Hematopoietic multipotent progenitor cell (in vitro differentiated cells): Measurements from ENCODE around the gene PAQR7. TPM values are rescaled to one million over a fixed set of nuclear protein-coding genes. Genes with fewer than 3 reads are reported as not detected.

Experiments used
- DNase-seq, 3 donors: peaks; one replicate each; pipeline ENCODE4 v3.0.0-alpha.2; 2011 to 2015; ENCODE audit warnings: low read depth in 2 of 3, low spot score in 2 of 3
- total RNA-seq: library from RNA; depleted of rRNA; stranded (reverse); fragments of >200 nt; gene quantifications from one replicate; pipeline ENCODE4 v1.2.3, GENCODE V29; 2012

PAQR7 gene, protein sequence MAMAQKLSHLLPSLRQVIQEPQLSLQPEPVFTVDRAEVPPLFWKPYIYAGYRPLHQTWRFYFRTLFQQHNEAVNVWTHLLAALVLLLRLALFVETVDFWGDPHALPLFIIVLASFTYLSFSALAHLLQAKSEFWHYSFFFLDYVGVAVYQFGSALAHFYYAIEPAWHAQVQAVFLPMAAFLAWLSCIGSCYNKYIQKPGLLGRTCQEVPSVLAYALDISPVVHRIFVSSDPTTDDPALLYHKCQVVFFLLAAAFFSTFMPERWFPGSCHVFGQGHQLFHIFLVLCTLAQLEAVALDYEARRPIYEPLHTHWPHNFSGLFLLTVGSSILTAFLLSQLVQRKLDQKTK
- 25.6 TPM for total RNA-seq

DNA sequence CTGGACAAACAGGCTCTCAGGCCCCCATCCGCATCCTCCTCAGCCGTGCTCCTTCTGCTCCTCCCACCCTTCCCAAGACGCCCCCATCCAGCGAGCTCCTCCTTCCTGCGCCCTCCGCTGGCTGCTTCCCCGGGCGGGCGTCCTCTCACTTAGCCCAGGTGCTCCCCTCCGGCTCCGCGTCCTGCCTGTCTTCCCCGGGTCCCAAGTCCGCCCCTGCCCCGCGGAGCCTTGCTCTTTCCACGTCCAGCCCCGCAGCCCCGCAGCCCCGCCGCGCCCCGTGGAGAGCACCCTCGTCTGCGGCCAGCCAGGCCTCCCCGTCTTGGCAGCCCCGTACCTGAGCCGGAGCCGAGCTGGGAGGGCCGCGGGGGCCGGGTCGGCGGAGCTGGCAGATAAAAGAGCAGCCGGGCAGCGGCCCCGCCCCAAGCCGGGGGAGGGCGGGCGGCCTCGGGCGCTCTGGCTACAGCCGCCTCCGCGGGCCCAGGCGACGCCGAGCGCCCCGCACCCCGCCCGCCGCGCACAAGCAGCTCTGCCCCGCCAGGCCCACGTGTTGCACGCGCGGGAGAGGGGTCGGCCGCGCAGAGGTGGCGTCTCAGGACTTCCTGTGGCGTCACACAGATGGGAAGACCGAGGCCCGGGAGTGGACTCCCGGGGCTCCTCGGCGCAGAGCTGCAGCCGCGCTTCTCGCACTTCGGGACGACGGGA is at the start of gene PAQR7:
PAQR7 (minus strand) TSS at position 555 of the 702 bp plus-strand sequence. CDS start 11,869 bp downstream, outside the sequence.
- DNase-seq: peak in 2 of 3 donors; percentile 67

DNA sequence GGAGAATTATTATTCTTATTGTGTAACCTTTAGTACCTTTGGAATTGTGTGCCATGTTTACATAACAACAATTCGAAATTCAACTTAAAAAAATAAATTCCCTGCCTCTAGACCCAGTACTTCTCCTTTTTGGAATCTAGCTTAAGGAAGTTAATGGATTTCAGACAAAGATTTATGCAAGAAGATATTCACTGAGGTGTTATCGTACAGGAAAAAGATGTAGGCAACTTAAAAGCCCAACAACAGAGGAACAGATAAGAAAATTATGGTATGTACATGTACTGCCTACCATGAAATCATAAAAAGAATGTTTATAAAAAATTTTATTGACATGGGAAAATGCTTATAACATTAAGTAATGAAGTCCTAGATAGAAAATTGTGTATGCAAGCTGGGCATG is 48.9 kb upstream of the PAQR7 start:
- peak in 2 of 3 donors; percentile 28 to 50 for DNase-seq

DNA sequence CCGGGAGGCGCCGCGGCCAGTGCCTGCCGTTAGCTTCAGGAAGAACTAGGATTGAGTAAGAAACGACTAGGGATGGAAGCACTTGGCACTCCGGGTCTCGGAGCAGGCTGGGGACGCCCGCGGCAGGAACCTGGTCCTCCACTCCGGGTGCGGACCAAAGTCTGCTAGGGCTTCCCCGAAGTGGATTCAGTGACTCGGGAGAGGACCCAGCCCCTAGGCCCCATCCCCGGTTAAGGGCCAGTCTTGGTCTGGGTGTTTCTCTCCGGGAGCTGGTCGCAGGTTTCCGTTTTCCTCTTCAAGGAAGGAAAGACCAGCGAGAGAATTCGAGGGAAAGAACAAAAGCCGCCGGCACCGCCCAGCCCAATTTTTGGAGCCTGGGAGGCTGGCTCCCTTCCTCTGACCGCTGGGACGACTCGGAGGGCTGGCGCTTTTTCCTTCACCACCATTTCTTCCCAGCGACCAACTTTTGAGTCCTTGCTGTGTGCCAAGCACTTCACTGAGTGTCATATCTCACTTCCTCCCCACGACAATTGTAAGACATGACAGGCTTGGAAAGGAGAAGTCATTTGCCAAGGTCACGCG is 47.6 kb upstream of the PAQR7 start:
- peak in 2 of 3 donors; percentile 27 to 44 for DNase-seq

DNA sequence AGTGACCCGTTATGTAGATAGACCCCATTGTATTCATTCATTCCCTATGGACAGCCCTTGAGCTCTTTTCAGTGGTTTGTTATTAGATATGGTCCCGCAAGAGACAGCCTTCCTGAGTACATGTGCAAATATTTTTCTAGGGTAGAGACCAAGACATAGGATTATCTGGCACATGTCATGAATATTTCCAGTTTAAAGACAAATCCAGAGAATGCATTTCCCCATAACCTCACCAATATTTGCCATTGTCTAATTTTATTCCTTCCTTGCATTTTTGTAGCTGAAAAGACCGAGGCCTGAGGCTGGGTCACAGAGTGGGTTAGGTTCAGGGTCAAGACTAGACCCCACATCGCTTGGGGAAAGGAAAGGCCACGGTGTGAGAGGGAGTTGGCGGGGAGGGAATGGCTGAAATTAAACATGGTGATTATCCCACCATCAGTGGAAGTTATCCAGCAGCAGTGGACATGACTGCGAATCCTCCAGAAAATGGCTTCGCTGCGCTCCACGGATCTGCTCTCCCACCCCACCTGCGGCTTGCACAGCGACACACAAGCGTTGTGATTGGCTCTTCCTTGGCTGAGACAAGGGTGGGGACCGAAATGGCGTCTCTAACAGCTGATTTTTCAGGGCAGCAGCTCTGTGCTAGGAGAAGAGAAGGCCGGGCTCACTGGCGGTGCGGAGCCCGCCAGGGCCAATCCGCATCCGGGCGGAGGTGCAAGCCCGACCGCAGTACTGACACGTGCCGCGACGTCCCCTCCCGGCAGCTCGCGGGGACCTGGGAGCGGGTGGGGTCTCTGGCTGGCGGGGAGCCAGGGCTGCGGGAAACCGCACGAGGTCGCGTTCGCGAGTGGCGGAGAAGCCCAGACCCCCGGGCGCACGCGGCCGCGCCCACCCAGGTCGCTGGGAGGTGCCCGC is 46.8 kb upstream of the PAQR7 start:
- DNase-seq: peak; percentile 33 to 71 (median 56)

DNA sequence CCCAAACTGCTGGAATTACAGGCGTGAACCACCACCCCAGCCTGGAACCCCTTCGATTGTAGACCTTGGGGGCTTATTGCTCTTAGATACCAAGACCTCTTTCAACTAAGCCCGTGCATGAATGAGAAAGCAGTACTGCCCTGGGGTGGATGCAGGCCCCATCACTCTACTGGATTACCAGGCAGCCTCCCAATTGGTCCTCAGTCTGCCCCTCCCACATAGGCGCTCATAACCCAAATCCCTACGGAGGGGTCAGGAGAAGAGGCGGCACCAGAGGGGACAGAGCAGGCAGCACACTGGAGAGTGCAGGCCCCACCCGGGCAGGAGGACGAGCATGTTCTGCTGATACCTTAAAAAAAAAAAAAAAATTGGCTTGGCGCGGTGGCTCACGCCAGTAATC is 43.1 kb upstream of the PAQR7 start:
- DNase-seq: no peak

DNA sequence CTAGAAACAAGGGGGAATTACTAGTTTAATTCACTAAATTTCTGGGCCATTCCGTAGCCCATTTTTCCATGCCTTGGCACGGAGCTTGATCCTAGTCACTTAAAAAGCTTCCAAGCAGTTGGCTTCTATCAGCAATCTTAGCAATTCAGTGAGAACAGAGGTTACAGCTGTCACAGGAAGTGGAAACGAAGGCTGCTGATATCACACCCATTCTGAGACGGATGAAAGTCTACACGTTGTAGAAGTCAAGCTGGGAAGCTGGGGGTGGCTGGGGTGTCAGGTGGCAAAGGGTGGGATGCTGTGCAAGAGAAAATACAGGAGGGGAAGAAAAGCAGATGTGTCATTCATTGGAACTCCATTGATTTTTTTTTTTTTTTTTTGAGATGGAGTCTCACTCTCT is 42.5 kb upstream of the PAQR7 start:
- no peak for DNase-seq

DNA sequence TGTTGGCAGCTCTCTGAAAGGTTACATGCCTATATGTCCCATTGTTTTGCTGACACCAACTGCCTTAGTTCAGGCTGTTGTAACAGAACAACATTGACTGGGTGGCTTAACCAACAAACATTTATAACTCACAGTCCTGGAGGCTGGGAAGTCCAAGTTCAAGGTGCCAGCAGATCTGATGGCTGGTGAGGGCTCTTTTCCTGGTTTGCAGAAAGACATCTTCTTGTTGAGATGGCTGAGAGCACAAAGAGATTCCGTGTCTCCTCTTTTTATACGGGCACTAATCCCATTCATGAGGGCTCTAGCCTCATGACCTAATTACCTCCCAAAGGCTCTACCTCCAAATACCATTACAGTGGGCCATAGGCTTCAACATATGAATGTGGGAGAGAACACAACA is 41.0 kb upstream of the PAQR7 start:
- no peak for DNase-seq

DNA sequence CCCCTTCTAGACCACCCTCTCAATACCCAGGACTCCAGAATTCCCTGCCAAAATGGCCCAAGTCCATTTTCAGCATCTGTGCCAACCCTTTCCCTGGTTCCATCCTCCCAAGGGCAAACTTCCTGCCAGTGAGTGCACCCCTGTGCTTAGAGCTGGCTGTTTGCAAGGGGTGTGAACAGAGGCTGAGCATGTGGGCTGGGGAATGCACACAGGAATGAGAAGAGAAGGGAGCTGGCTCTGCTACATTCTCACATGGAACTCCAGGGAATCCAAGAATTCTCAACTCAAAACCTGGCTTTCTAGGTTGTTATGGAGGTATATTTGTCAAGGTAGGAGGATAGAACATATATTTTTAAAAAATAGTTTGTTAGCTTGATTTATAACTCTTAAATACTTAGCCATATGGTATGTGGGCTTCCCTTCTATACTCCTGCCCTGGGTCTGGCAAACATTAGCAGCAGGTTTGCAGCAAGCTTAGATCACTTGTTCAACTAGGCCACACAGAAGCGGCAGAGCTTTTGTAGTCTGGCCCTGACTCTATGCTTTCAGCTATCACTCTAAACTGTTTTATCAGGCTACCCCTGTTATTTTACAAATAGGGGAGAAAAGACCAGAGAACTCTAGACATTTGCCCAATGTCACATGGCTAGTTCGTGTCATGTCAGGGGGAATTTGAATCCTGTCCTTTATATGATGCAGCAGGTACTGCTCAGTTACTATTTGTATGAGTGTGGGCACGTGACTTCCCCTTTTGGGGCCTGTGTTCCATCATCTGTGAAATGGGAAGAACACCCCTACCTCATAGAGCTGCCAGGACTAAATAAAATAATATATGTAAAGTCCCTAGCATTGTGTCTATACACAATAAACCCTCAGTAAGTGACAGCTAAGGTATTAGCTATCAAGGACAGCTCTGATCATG is 38.8 kb upstream of the PAQR7 start:
- DNase-seq: no peak

DNA sequence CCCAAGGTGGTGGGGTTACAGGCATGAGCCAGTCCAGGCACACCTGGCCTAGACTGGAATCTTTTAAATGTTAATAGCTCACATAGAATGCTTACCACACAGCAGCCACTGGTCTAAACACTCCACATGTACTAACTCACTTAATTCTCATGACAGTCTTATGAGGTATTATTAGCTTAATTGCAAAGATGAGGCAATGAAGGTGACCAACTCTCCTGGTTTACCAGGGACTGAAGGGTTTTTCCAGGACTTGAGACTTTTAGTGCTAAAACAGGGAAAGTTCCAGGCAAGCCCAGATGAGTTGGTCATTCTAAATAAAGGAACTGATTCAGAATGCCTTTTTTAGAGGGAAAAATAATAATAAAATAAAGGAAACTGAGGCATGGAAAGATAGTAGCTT is 37.7 kb upstream of the PAQR7 start:
- no peak for DNase-seq

DNA sequence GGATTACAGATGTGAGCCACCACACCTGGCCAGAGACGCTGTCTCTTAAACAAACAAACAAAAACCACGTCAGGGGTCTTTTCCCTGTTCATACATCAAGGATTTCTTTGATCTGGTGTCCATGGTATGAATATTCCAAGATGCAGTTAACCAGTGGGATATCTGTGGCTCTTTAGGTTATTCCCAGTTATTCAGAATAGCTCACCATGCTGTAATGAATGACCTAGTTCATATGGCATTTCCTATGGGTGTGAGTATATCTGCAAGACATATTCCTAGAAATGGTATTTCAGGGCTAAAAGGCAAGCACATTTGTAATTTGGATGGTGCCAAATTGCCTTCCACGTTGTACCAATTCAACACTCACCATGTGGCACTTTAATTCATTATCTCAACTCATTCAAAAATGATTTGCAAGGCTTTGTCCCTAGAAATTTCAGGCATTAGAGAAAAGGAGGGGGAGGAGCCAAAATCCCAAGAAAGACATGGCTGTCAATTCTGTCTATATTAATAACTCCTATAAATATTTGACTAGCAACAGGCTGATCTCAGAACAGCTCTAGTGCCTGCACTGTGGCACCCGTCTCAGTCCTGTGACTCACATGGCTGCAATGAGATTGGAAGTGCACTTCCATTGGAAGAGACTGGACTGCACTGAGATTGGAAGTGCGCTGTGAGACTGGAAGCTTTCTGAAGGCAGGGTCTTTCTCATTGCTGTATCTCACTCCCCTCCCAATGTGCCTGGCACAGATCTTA is 36.7 kb upstream of the PAQR7 start:
- no peak for DNase-seq

DNA sequence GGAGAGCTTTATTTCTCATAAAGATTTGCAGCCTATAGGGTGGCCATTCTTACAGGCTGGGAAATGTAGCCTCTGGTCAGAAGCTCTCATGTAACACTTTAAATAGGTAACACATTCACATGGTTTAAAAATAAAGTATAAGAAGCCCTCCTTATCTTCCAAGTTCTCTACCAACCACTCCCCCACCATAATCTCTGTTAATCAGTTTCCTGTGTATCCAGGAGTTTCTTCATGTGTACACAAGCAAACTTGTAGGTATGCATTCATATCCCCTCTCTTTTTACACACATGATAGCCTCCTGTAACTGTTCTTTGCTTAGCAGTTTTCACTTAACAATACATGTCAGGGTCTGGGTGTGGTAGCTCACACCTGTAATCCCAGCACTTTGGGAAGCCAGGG is 35.7 kb upstream of the PAQR7 start:
- DNase-seq: no peak

DNA sequence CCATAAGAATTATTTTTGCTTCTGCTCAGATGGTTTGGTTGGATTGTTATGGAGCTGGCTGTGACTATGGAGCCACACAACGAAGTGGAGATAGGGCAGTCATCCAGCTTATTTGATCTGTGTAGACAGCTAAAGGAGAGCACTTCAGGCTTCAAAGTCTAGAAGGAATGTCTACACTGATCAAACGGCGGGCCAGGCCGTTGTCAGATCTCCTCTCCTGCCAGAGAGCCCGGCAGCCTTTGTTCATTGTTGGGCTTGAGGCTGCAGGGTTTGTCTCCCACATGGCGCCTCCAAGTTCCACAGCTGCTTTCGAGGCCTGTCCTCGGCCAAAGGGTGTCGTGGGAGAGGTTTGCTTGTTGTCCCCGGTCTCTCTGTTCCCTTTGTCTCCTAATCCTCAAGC is 33.5 kb upstream of the PAQR7 start:
- DNase-seq: no peak

DNA sequence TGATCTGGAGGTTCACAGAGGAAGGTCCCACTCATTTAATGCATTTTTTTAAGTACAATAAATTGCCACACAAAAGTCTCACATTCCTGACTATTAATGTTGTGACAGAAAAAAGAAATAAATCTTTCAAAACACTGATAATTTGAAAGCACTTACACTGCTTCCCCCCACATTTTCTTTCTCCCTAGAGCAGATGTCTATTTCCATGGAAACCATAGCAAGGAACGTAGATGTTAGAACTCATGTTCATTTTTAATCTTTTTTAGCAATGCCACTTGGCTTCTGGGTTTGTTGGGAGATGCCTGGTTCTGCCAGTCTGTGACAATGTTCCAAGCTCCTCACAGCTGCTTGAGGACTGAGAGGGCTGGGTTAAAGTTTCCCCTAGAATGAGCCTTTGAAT is 32.7 kb upstream of the PAQR7 start:
- no peak for DNase-seq

DNA sequence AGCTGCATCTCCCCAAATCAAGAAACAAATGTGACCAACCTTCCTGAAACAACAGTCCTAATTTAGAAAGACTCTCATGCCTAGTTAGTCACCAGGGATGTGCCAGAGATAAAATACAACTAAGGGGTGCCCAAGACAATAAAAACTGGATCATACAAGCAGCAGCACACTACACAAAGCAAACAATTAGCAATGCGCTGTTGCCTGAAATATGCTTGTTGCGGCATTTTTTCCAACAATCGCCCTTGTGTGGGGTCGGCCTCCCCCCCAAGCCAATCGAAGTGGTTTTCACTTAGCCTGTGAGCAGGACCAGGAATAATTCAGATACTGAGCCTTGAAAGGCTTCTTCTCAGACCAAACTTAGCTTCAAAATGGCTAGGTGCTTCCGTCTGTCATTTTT is 32.1 kb upstream of the PAQR7 start:
- DNase-seq: no peak

DNA sequence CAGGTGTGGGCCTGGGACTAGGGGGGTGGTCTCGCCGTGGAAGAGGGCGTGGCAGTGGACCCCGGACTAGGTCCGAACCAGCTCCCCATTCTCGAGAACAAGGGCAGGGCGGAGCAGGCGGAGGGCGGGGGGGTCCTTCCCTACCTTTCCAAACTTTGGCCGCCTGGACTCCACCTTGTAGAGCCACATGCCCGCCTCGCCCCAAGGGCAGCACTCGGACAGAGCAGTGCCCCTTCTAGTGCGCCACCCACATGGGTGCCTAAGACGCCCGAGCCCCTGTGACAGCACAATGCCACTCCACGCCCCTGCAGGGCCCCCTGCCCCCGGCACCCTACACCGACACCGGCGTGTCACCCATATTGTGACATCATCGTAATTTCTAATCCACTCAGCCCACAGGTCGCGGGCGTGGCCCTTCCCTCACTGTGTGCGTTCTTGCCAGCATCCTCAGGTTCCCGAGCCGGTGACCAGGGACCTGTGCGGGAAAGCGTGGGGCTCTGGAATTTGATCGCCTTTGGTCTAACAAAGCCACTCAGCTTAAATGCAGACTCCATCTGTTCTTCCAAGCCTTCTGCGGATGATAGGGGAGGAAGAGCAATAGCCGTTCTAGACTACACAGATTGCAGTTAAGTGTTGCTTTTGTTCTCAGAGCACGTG is 31.3 kb upstream of the PAQR7 start:
- DNase-seq: peak in 2 of 3 donors; percentile 12 to 37

DNA sequence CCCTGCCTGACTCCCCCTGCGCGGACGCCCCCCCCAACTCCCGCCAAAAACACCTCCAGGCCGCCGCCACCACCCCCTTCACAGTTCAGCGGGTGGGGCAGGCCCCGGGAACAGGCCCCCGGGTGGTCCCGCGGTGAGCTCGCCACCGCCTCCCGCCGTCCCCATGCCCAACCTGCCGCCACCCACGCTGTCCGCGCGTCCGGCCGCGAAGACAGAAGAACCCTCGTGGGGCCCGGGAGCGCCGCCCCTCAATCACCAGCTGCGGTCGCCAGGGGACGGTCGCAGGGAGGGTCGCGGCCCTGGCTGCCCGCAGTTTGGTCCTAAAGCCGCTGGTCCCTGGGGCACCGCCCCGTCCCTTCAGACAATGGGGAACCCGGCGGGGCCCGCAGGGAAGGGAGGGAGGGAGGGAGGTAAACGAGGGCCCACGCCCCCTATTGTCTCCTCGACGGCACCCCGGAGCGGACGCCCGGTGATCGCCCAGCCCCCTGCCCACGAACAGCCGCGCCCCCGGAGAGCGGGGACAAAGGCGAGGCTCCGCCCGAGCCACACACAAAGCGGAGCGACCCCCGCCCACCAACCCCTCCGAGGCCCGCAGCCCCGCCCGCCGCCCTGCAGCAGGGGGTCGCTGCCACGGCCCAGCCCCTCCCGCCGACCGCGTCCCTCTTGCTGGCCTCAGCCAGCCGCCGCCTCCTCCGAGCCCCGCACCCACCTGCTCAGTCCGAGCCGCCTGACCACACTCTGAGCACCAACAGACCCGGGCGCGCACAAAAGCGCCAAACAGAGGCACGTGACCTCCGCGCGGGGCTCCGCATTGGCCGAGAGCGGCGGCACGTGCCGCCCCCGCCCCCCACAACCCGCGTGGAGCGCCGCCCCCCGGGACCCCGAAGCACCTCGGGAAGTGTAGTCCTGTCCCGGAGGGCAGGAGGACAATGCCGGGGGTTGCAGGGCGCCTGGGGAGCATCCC is 30.5 kb upstream of the PAQR7 start, which contains the start of gene STMN1:
STMN1 (minus strand) TSS at position 740 of the 964 bp plus-strand sequence. CDS start 1,743 bp downstream, outside the sequence.
- DNase-seq: peak; percentile 70 to 93 (median 91)
